HL-60/S4 (cell line): ENCODE results near the gene SCN8A.

Experiments
- in situ Hi-C: fragments of 300-500 bp; cut with MboI; formaldehyde crosslinking; loops from 2 replicates; pipeline ENCODE4 v1.14.3; 2022; ENCODE audit warnings: low sequenced_read_pairs

The SCN8A gene

GRCh38 chr12:51811203-51812202 is 220.5 kb downstream of the SCN8A start:
- in situ Hi-C loops = no loop called here

GRCh38 chr12:51812871-51813270 is 221.8 kb downstream of the SCN8A start:
- in situ Hi-C loops = no loop called here

- in situ Hi-C loops = no loop called here
These were observed 222.9 kb downstream of the SCN8A start for GRCh38 chr12:51813931-51814310.

- in situ Hi-C loops = no loop called here
These were observed 223.5 kb downstream of the SCN8A start for GRCh38 chr12:51814311-51815088.

GRCh38 chr12:51815571-51815970 is 224.5 kb downstream of the SCN8A start:
- in situ Hi-C loops = no loop called here

GRCh38 chr12:51817027-51817953 is 226.3 kb downstream of the SCN8A start:
- in situ Hi-C loops = no loop called here

- in situ Hi-C loops = no loop called here
These were observed 227.1 kb downstream of the SCN8A start for GRCh38 chr12:51818086-51818485.

GRCh38 chr12:51818566-51819300 is 227.7 kb downstream of the SCN8A start:
- in situ Hi-C loops = no loop called here

GRCh38 chr12:51819736-51820525 is 228.9 kb downstream of the SCN8A start:
- in situ Hi-C loops = loop anchor here (10.0 kb wide), 1 partner anchor 395 kb away; the partner anchor contains the start of gene SLC4A8

- in situ Hi-C loops = loop anchor here (10.0 kb wide), 1 partner anchor 396 kb away; the partner anchor contains the start of gene SLC4A8
These were observed 229.8 kb downstream of the SCN8A start for GRCh38 chr12:51820526-51821439.

GRCh38 chr12:51821440-51822260 is 230.6 kb downstream of the SCN8A start:
- in situ Hi-C loops = loop anchor here (10.0 kb wide), 1 partner anchor 397 kb away; the partner anchor contains the start of gene SLC4A8

- in situ Hi-C loops = loop anchor here (10.0 kb wide), 1 partner anchor 397 kb away; the partner anchor contains the start of gene SLC4A8
These were observed 231.2 kb downstream of the SCN8A start for GRCh38 chr12:51822261-51822616.

GRCh38 chr12:51822956-51823355 is 231.9 kb downstream of the SCN8A start:
- in situ Hi-C loops = loop anchor here (10.0 kb wide), 1 partner anchor 398 kb away; the partner anchor contains the start of gene SLC4A8

GRCh38 chr12:51823875-51824565 is 233.0 kb downstream of the SCN8A start:
- in situ Hi-C loops = loop anchor here (10.0 kb wide), 1 partner anchor 399 kb away; the partner anchor contains the start of gene SLC4A8

GRCh38 chr12:51825216-51825615 is 234.2 kb downstream of the SCN8A start:
- in situ Hi-C loops = loop anchor here (10.0 kb wide), 1 partner anchor 400 kb away; the partner anchor contains the start of gene SLC4A8

GRCh38 chr12:51826881-51827280 is 235.8 kb downstream of the SCN8A start:
- in situ Hi-C loops = loop anchor here (10.0 kb wide), 1 partner anchor 402 kb away; the partner anchor contains the start of gene SLC4A8
